ENCODE results near the gene ELN. TPM values are rescaled to one million over a fixed set of nuclear protein-coding genes. Genes with fewer than 3 reads are reported as not detected.

The ELN gene
- total RNA-seq, 1 experiment from 2014 or later, result not detected

- DNase-seq (ENCODE audit: low read depth, low spot score), result no peak
- in situ Hi-C loops (cut with HindIII; ENCODE audit: low pct_unique_long_range_greater_than_20kb, low sequenced_read_pairs), result loop anchor here (25.0 kb wide), 1 partner anchor 94 kb away; no protein-coding TSS in a partner anchor
Observed at GRCh38 chr7:74092964-74093471, 65.0 kb downstream of the ELN start.

DNA sequence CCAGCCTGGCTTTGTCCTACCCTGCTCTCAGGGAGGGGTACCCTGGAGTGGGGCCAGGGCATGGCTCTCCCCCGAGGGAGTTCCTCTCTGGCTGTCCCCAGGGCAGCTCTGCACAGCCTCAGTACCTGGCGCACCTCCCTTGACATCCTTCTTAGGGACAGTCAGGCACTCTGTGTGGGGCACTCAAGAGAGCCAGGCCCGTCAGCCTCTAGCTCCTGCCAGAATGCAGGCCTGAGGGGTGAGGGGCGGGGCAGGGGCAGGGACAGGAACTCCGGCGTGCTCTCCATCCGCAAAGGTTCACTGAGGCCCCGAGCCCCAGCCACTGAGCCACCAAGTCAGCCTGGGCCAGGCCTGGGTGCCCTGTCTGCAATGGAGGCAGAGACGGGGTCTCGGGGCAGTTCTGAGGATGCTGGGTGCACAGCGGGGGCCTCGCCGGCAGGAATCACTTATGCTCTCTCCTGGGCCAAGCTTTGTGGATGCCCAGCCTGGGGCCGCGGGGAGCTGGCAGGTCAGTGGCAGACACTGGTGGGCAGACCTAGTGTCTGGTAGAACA, 65.8 kb downstream of the ELN start:
- in situ Hi-C loops (cut with HindIII; ENCODE audit: low pct_unique_long_range_greater_than_20kb, low sequenced_read_pairs), result loop anchor here (25.0 kb wide), 1 partner anchor 94 kb away; no protein-coding TSS in a partner anchor
- no peak for DNase-seq (ENCODE audit: low read depth, low spot score)

GRCh38 chr7:74094224-74095101, 66.5 kb downstream of the ELN start:
- DNase-seq (ENCODE audit: low read depth, low spot score), result peak; percentile 72
- in situ Hi-C loops (cut with HindIII; ENCODE audit: low pct_unique_long_range_greater_than_20kb, low sequenced_read_pairs), result loop anchor here (25.0 kb wide), 1 partner anchor 93 kb away; no protein-coding TSS in a partner anchor

- in situ Hi-C loops (cut with HindIII; ENCODE audit: low pct_unique_long_range_greater_than_20kb, low sequenced_read_pairs), result loop anchor here (25.0 kb wide), 1 partner anchor 92 kb away; no protein-coding TSS in a partner anchor
- no peak for DNase-seq (ENCODE audit: low read depth, low spot score)
Observed at GRCh38 chr7:74095135-74095534, 67.2 kb downstream of the ELN start.

DNA sequence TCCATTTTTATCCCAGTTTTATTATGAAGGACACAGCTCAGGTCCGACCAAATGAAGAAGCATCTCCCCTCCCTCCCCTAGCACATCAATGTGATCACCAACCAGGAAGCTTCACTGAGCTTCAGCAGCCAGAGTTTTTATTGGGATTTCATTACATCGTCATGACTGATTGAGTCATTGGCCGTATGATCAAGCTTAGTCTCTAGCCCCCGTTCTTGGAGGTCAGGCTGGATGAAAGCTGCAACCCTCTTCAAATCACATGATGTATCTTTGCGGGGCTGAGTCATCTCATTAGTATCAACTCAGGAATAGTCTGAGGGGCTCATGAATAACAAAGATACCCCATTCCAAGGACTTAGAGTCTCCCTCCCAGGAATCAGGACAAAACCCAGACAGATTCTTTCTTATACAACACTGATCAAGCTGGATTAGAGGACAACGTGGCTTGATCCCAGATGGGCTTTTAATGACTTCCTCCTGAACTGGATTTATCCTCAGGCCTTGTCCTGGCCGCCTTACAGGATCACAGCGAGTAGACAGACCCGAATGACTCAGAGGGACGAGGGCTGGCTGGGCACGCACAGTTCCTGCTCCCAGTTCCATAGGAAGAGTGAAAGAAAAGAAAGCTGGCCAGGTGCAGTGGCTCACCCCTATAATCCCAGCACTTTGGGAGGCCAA, 70.1 kb downstream of the ELN start:
- in situ Hi-C loops (cut with HindIII; ENCODE audit: low pct_unique_long_range_greater_than_20kb, low sequenced_read_pairs), result loop anchor here (25.0 kb wide), 1 partner anchor 89 kb away; no protein-coding TSS in a partner anchor
- DNase-seq (ENCODE audit: low read depth, low spot score), result peak; percentile 67

GRCh38 chr7:74099031-74099430, 71.1 kb downstream of the ELN start:
- no peak for DNase-seq (ENCODE audit: low read depth, low spot score)
- in situ Hi-C loops (cut with HindIII; ENCODE audit: low pct_unique_long_range_greater_than_20kb, low sequenced_read_pairs), result loop anchor here (25.0 kb wide), 1 partner anchor 88 kb away; no protein-coding TSS in a partner anchor

DNA sequence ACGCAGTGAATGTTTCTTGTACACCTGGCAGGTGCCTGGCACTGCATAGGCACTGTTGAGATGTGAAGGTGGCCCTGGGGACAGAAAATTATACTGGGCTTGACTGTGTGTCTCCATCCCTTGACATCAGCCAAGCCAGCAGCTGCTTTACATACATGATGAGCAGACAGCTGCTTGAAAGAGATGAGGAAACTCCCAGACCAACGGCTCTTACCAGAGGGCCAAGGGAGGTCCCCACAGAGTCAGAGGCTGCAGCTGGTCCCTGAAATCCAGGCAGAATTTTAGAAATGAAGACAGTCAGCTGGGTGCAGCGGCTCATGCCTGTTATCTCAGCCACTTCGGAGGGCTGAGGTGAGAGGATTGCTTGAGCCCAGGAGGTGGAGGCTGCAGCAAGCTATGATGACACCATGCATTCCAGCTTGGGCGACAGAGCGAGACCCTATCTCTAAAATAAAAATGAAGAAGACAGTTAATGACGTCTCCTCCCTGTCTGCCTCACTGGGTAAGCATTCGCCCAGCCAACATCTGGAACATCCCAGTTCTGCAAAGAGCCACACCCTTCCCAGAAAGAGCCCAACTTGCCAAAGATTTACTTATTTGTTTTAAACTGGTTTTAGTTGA, 73.2 kb downstream of the ELN start:
- in situ Hi-C loops (cut with HindIII; ENCODE audit: low pct_unique_long_range_greater_than_20kb, low sequenced_read_pairs), result no loop called here
- DNase-seq (ENCODE audit: low read depth, low spot score), result no peak

GRCh38 chr7:74103219-74103772, 75.3 kb downstream of the ELN start:
- in situ Hi-C loops (cut with HindIII; ENCODE audit: low pct_unique_long_range_greater_than_20kb, low sequenced_read_pairs), result no loop called here
- DNase-seq (ENCODE audit: low read depth, low spot score), result no peak

DNA sequence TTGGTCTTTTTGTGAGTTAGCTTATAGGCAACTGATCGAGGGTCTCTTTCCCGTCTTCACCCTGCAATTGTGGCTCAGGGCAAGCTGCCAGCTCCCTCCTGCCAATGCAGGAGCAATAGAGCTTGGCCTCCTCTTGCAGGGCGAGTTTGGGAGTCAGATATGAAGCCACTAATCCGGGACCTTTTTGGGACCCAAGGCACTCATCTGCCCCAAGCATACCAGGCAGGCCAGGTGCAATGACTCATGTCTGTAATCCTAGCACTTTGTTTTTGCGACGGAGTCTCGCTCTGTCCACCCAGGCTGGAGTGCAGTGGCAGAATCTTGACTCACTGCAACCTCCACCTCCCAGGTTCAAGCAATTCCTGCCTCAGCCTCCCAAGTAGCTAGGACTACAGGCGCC, 76.7 kb downstream of the ELN start:
- in situ Hi-C loops (cut with HindIII; ENCODE audit: low pct_unique_long_range_greater_than_20kb, low sequenced_read_pairs), result no loop called here
- DNase-seq (ENCODE audit: low read depth, low spot score), result no peak

GRCh38 chr7:74105992-74106391, 78.0 kb downstream of the ELN start:
- in situ Hi-C loops (cut with HindIII; ENCODE audit: low pct_unique_long_range_greater_than_20kb, low sequenced_read_pairs), result no loop called here
- DNase-seq (ENCODE audit: low read depth, low spot score), result no peak

DNA sequence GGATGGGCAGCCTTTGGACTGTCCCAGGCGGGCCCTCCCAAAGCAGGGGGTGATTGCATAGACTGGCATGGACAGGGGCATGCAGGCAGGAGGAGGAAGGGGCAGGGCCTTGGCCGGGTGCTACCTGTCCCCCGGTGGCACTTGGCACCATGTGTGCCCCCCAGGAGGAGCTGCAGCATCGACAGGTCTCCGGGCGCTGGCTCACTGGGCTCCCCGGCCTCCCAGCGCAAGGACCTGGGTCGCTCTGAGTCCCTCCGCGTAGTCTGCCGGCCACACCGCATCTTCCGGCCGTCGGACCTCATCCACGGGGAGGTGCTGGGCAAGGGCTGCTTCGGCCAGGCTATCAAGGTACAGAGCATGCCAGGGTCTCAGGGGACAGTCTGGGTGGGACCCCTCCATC, 78.9 kb downstream of the ELN start:
- no peak for DNase-seq (ENCODE audit: low read depth, low spot score)
- in situ Hi-C loops (cut with HindIII; ENCODE audit: low pct_unique_long_range_greater_than_20kb, low sequenced_read_pairs), result no loop called here

GRCh38 chr7:74115326-74115725, 87.4 kb downstream of the ELN start:
- in situ Hi-C loops (cut with HindIII; ENCODE audit: low pct_unique_long_range_greater_than_20kb, low sequenced_read_pairs), result no loop called here
- no peak for DNase-seq (ENCODE audit: low read depth, low spot score)

DNA sequence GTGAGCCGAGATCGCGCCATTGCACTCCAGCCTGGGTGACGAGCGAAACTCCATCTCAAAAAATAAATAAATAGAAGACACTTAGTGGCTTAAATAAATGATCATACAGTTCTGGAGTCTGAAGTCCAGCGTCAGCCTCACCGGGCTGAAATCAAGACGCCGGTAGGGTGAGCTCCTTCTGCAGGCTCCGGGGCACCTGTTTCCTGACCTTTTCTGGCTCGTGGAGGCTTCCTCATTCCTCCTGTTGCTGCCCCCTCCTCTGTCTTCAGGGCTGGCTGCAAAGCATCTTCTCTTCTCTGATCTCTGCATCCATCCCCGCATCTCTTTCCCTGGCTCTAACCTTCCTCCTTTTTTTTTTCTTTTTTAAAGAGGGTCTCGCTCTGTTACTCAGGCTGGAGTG, 88.4 kb downstream of the ELN start:
- in situ Hi-C loops (cut with HindIII; ENCODE audit: low pct_unique_long_range_greater_than_20kb, low sequenced_read_pairs), result no loop called here

More for the DNA sequence above, 88.4 kb downstream of the ELN start:
- DNase-seq (ENCODE audit: low read depth, low spot score), result no peak

Other genes starting within 250 kb of the ELN start
- not detected in 2 replicates for gene CLDN4, start 197.2 kb upstream of the ELN start, total RNA-seq (2014; rRNA removed; shearing (Covaris generic))
- 1.8 and 2.8 TPM in 2 replicates for gene METTL27, start 185.7 kb upstream of the ELN start, total RNA-seq (2014; rRNA removed; shearing (Covaris generic))
- not detected in 2 replicates for gene TMEM270, start 167.0 kb upstream of the ELN start, total RNA-seq (2014; rRNA removed; shearing (Covaris generic))
- 26.4 and 28.8 TPM in 2 replicates for gene LIMK1, start 55.6 kb downstream of the ELN start, total RNA-seq (2014; rRNA removed; shearing (Covaris generic))
- 326 and 351 TPM in 2 replicates for gene EIF4H, start 146.2 kb downstream of the ELN start, total RNA-seq (2014; rRNA removed; shearing (Covaris generic))
- gene LAT2, start 181.8 kb downstream of the ELN start, total RNA-seq (2014; rRNA removed; shearing (Covaris generic)), result 0.48 and 1.3 TPM in 2 replicates
- gene RFC2, start 226.2 kb downstream of the ELN start, total RNA-seq (2014; rRNA removed; shearing (Covaris generic)), result 51.0 and 55.7 TPM in 2 replicates